HEK293T (cell line): Measurements from ENCODE around the gene SBNO1.

Source experiments
- CTCF ChIA-PET: fragments of 350-600 bp; formaldehyde crosslinking; extraction: SDS; loops from one replicate; lab custom pipeline; 2021; ENCODE audit warnings: antibody characterized with exemption, inconsistent platforms; lab: Yijun Ruan, JAX
- POLR2A ChIA-PET: fragments of 350-600 bp; formaldehyde crosslinking; extraction: SDS; loops from one replicate; lab custom pipeline; 2020; ENCODE audit warnings: antibody characterized with exemption, inconsistent platforms; lab: Yijun Ruan, JAX
- DNase-seq: peaks from one replicate; pipeline ENCODE4 v3.0.0; 2012; ENCODE audit warnings: mixed read lengths; ENCODE audit errors: extremely low spot score
- ARNT ChIP-seq: fragments of 450-650 bp; IDR thresholded peaks from 2 replicates; pipeline ENCODE4 v1.6.1; 2017; ENCODE audit warnings: mild to moderate bottlenecking
- BHLHE40 ChIP-seq: fragments of 450-650 bp; IDR thresholded peaks from 2 replicates; pipeline ENCODE4 v1.6.1; 2016; ENCODE audit warnings: mild to moderate bottlenecking, moderate library complexity, borderline replicate concordance
- CTBP1 ChIP-seq: fragments of 450-650 bp; IDR thresholded peaks from 2 replicates; pipeline ENCODE4 v1.6.1; 2016; ENCODE audit warnings: borderline replicate concordance
- ELF4 ChIP-seq: fragments of 450-650 bp; IDR thresholded peaks from 2 replicates; pipeline ENCODE4 v1.6.1; 2017; ENCODE audit warnings: antibody characterized with exemption
- FOXA1 ChIP-seq: fragments of 450-650 bp; IDR thresholded peaks from 2 replicates; pipeline ENCODE4 v1.6.1; 2016; ENCODE audit warnings: mild to moderate bottlenecking
- FOXK2 ChIP-seq: fragments of 450-650 bp; IDR thresholded peaks from 2 replicates; pipeline ENCODE4 v1.6.1; 2016; ENCODE audit warnings: mild to moderate bottlenecking
- FOXM1 ChIP-seq: fragments of 450-650 bp; IDR thresholded peaks from 2 replicates; pipeline ENCODE4 v1.6.1; 2017; ENCODE audit warnings: mild to moderate bottlenecking, borderline replicate concordance
- HDGF ChIP-seq: fragments of 450-650 bp; IDR thresholded peaks from 2 replicates; pipeline ENCODE4 v1.6.1; 2017; ENCODE audit warnings: antibody characterized with exemption, borderline replicate concordance
- L3MBTL2 ChIP-seq: fragments of 450-650 bp; conservative IDR thresholded peaks from 2 replicates; pipeline ENCODE4 v1.6.1; 2016; ENCODE audit warnings: mild to moderate bottlenecking
- LEF1 ChIP-seq: fragments of 450-650 bp; IDR thresholded peaks from 2 replicates; pipeline ENCODE4 v1.6.1; 2017; ENCODE audit warnings: mild to moderate bottlenecking, borderline replicate concordance
- NFRKB ChIP-seq: fragments of 450-650 bp; IDR thresholded peaks from 2 replicates; pipeline ENCODE4 v1.6.1; 2016; ENCODE audit warnings: mild to moderate bottlenecking, moderate library complexity
- PKNOX1 ChIP-seq: fragments of 450-650 bp; IDR thresholded peaks from 2 replicates; pipeline ENCODE4 v1.6.1; 2016
- SP1 ChIP-seq: fragments of 450-650 bp; IDR thresholded peaks from 2 replicates; pipeline ENCODE4 v1.6.1; 2017
- SUZ12 ChIP-seq: fragments of 450-650 bp; IDR thresholded peaks from 2 replicates; pipeline ENCODE4 v1.6.1; 2016; ENCODE audit warnings: mild to moderate bottlenecking
- TARDBP ChIP-seq: fragments of 450-650 bp; IDR thresholded peaks from 2 replicates; pipeline ENCODE4 v1.6.1; 2016
- ZNF384 ChIP-seq: fragments of 450-650 bp; IDR thresholded peaks from 2 replicates; pipeline ENCODE4 v1.6.1; 2016

The SBNO1 gene

GRCh38 chr12:123293178-123293760, 71.4 kb downstream of the SBNO1 start:
- no peak for DNase-seq
- TF ChIP-seq ARNT (no peak), BHLHE40 (no peak), L3MBTL2 (no peak), FOXM1 (no peak), PKNOX1 (no peak), SP1 (no peak), ZNF384 (no peak), FOXA1 (no peak)
- CTCF ChIA-PET, result no interaction called here
- POLR2A ChIA-PET, result interaction anchor here (1.4 kb wide), 1 partner anchor 72 kb away, joined by 3 read pairs; no protein-coding TSS in a partner anchor

GRCh38 chr12:123289911-123290310, 74.7 kb downstream of the SBNO1 start:
- TF ChIP-seq CTBP1 (no peak), LEF1 (no peak), PKNOX1 (no peak), BHLHE40 (no peak), FOXM1 (no peak), HDGF (no peak), NFRKB (no peak), ELF4 (no peak), TARDBP (no peak)
- POLR2A ChIA-PET, result no interaction called here
- CTCF ChIA-PET, result no interaction called here
- DNase-seq, result no peak

DNA sequence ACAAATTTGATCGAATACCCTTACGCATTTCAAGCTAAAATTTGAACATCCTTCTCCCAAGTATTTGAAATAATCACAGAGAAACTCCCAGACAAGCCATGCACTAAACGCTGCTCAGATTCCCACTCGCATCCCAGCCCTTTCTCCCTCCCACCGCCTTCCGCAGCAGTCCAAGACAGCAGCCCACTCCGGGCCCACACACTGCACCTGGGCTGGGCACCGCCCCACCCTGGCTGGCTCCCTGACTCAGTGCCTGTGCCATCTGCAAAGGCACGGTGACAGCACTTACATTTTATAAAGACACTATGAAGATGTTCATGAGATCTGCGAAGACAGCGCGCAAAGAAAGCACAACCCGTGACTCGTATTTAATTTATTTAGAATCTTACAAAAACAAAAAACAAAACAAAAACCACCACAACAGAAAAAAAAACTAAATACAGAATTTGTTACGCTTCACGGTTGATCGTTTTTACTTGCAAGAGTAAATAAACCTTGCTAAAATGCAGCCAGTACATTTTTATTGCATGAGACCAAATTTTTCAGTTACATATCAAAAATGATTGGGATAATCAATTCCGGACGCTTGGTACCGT, 75.8 kb downstream of the SBNO1 start:
- CTCF ChIA-PET, result no interaction called here
- POLR2A ChIA-PET, result no interaction called here
- TF ChIP-seq NFRKB, result no peak
- DNase-seq, result no peak

DNA sequence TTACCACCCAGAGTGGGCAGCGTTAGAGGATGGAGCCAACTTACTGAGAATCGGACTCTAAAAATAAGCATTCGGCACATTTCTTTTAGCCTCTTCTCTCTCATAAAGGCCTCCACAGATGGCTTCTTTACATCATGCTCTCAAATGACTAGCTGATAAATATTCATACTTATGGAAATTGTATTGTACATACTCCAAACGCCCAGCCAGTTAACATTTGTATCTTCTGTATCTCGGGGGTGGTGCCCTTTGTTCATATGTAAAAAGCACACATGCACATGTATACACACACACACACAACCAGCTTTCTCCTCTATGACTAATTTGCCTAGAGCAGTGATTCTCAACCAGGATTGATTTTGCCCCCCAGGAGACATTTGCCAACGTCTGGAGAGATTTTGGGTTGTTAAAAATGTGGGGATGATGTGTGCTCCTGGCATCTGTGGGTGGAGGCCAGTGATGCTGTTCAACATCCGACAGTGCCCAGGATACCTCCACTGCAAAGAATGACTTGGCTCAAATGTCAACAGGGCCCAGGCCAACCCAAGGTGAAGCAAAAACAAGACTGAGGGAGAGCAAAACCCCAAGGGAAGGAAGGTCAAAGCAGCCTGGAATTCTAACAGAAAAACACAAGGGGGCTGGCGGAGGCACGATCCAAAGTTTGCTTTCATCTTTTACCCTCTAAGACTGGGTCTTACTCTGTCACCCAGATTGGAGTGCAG, 77.8 kb downstream of the SBNO1 start:
- TF ChIP-seq ZNF384 (no peak), ARNT (no peak), L3MBTL2 (no peak), NFRKB (no peak), SP1 (no peak), FOXM1 (no peak), LEF1 (no peak), TARDBP (no peak)
- DNase-seq, result no peak
- CTCF ChIA-PET, result interaction anchor here (1.1 kb wide), 1 partner anchor 11 kb away, joined by 3 read pairs; no protein-coding TSS in a partner anchor
- POLR2A ChIA-PET, result no interaction called here

- POLR2A ChIA-PET, result no interaction called here
- no peak for DNase-seq
- no peak for TF ChIP-seq L3MBTL2
- TF ChIP-seq NFRKB, result no peak
- TF ChIP-seq BHLHE40, result no peak
- no peak for TF ChIP-seq FOXK2
- TF ChIP-seq ZNF384, result no peak
- TF ChIP-seq TARDBP, result no peak
- no peak for TF ChIP-seq HDGF
- TF ChIP-seq ARNT, result no peak
- TF ChIP-seq ELF4, result no peak
- CTCF ChIA-PET, result no interaction called here
These were observed 80.0 kb downstream of the SBNO1 start for GRCh38 chr12:123284669-123285068.

GRCh38 chr12:123283461-123283860, 81.2 kb downstream of the SBNO1 start:
- TF ChIP-seq HDGF, result no peak
- TF ChIP-seq NFRKB, result no peak
- TF ChIP-seq CTBP1, result no peak
- TF ChIP-seq FOXK2, result no peak
- TF ChIP-seq ZNF384, result no peak
- TF ChIP-seq BHLHE40, result no peak
- TF ChIP-seq SUZ12, result no peak
- TF ChIP-seq L3MBTL2, result no peak
- TF ChIP-seq PKNOX1, result no peak
- TF ChIP-seq SP1, result no peak
- no peak for TF ChIP-seq LEF1
- TF ChIP-seq ARNT, result no peak
- no peak for TF ChIP-seq TARDBP
- CTCF ChIA-PET, result interaction anchor here (0.6 kb wide), 1 partner anchor 1605 kb away, joined by 7 read pairs; no protein-coding TSS in a partner anchor
- no peak for DNase-seq
- POLR2A ChIA-PET, result interaction anchor here (1.6 kb wide), 1 partner anchor 50 kb away, joined by 5 read pairs; the partner anchor contains the start of genes MPHOSPH9 and MTRFR
